T-cell (primary cell): ENCODE results near the gene PHF2. TPM values are rescaled to one million over a fixed set of nuclear protein-coding genes. Genes with fewer than 3 reads are reported as not detected.

Source experiments
- ATAC-seq, 4 experiments: fragments of 200-7000 bp in 3 of 4; fragments of 150-1000 bp in 1 of 4; cut with Tn5 transposase; replicated peaks in 1 of 4; 1 replicate in 3 of 4; 2 replicates in 1 of 4; pipeline ENCODE4 v1.10.0; 2021; ENCODE audit warnings: moderate library complexity in 3 of 4, mild to moderate bottlenecking in 2 of 4, moderate number of reproducible peaks in 1 of 4
- CTCF ChIA-PET, 2 donors: fragments of 300-600 bp; sonication (Branson Sonifier 250); formaldehyde crosslinking; loops; one replicate each; lab custom pipeline; 2022; ENCODE audit warnings: antibody characterized with exemption in 2 of 2; lab: Charles Lee
- POLR2A ChIA-PET, 2 donors: fragments of 300-600 bp; sonication (Branson Sonifier 250); formaldehyde crosslinking; loops; one replicate each; lab custom pipeline; 2022; ENCODE audit warnings: antibody characterized with exemption in 2 of 2; lab: Charles Lee
- DNase-seq, 35 experiments: peaks; one replicate each; pipeline versions ENCODE4 v3.0.0 to v3.0.0-alpha.2; 2013 to 2023
- H3K27ac ChIP-seq: one replicate; pipeline ENCODE4 v1.5.1; 2013; ENCODE audit warnings: low read length
- H3K27me3 ChIP-seq, 2 experiments: replicated peaks in 1 of 2; 1 replicate in 1 of 2; 2 replicates in 1 of 2; pipeline versions ENCODE4 v1.6.1 to v1.7.0; 2013; ENCODE audit warnings: low read length in 1 of 2, mixed read lengths in 1 of 2; ENCODE audit not compliant: control insufficient read depth in 2 of 2, insufficient read depth in 2 of 2; ENCODE audit errors: extremely low read depth in 1 of 2
- H3K36me3 ChIP-seq, 2 donors: 1 replicate in 1 of 2; 2 replicates in 1 of 2; pipeline versions ENCODE4 v1.6.1 to v1.7.0; 2013; ENCODE audit warnings: low read length in 1 of 2; ENCODE audit not compliant: control insufficient read depth in 2 of 2, insufficient read depth in 1 of 2; ENCODE audit errors: extremely low read depth in 1 of 2
- H3K4me1 ChIP-seq, 2 experiments: 1 replicate in 1 of 2; 2 replicates in 1 of 2; pipeline versions ENCODE4 v1.6.1 to v1.7.0; 2013; ENCODE audit warnings: low read length in 2 of 2, mixed read lengths in 1 of 2; ENCODE audit not compliant: insufficient read depth in 2 of 2, control insufficient read depth in 1 of 2; ENCODE audit errors: extremely low read depth in 1 of 2
- H3K4me3 ChIP-seq, 2 donors: 1 replicate in 1 of 2; 2 replicates in 1 of 2; pipeline versions ENCODE4 v1.5.1 to v1.7.0; 2013; ENCODE audit warnings: mild to moderate bottlenecking in 2 of 2, low read length in 1 of 2, moderate library complexity in 1 of 2; ENCODE audit not compliant: control insufficient read depth in 1 of 2; ENCODE audit errors: extremely low read depth in 1 of 2
- H3K9me3 ChIP-seq: 2 replicates; pipeline ENCODE4 v1.7.0; 2013
- H3K27ac Mint-ChIP-seq, 2 donors: one replicate each; pipeline ENCODE4 v1.8.0; 2020 to 2021; ENCODE audit warnings: mild to moderate bottlenecking in 2 of 2, mixed read lengths in 2 of 2
- H3K27me3 Mint-ChIP-seq, 2 donors: one replicate each; pipeline ENCODE4 v1.8.0; 2021 to 2022; ENCODE audit warnings: mixed read lengths in 2 of 2
- H3K36me3 Mint-ChIP-seq: one replicate; pipeline ENCODE4 v1.8.0; 2021; ENCODE audit warnings: mixed read lengths
- H3K4me1 Mint-ChIP-seq, 3 donors: one replicate each; pipeline ENCODE4 v1.8.0; 2020 to 2022; ENCODE audit warnings: mixed read lengths in 3 of 3, mild to moderate bottlenecking in 1 of 3
- H3K4me3 Mint-ChIP-seq, 3 donors: one replicate each; pipeline ENCODE4 v1.8.0; 2020 to 2022; ENCODE audit warnings: mild to moderate bottlenecking in 3 of 3, mixed read lengths in 3 of 3, moderate library complexity in 3 of 3
- H3K9me3 Mint-ChIP-seq, 3 donors: one replicate each; pipeline ENCODE4 v1.8.0; 2020 to 2022; ENCODE audit warnings: mixed read lengths in 3 of 3
- WGBS: methylation state at CpG from one replicate; pipeline ENCODE4 v1.1.5; 2013; ENCODE audit warnings: missing lambda C conversion rate; ENCODE audit not compliant: insufficient coverage; 5-methylcytosine and 5-hydroxymethylcytosine counted together
- total RNA-seq, 35 experiments: library from RNA in 6 of 35; stranded (reverse) in 6 of 35; fragments of 120-200 nt in 1 of 35; gene quantifications; one replicate each; pipeline versions ENCODE4 v1.2.1 to v1.2.4 and lab custom pipeline; 2013 to 2026

PHF2 gene
- total RNA-seq (10 to 100 TPM; 24.6 to 38.5 (median 34.6) TPM), total RNA-seq (lab: John Stamatoyannopoulos, UW) (37.5 to 109 (median 75.4) reads per million in 29 experiments)
- total RNA-seq (2013), result 21.0 TPM

- Mint-ChIP-seq H3K36me3 (no peaks in the 10 kb centered on the region), H3K4me3 (peak within 1 kb of the TSS; percentile 83 to 87 (median 87)), H3K27ac (peak within 1 kb of the TSS; percentile 91 to 92), H3K9me3 (no peaks in the 10 kb centered on the region), H3K27me3 (no peaks in the 10 kb centered on the region), H3K4me1 (peaks cover 50 to 56% (median 55%) of the 10 kb centered on the region in 3 donors)
- ATAC-seq (peak; percentile 62 to 70 (median 67)), DNase-seq (peak in 21 of 35 experiments; percentile 13 to 63 (median 30))
- Histone ChIP-seq H3K27me3 (no peaks in the 10 kb centered on the region), H3K36me3 (no peaks in the 10 kb centered on the region), H3K4me1 (peaks cover 15 to 35% of the 10 kb centered on the region in 2 experiments), H3K9me3 (no peaks in the 10 kb centered on the region), H3K27ac (peak within 1 kb of the TSS; percentile 73), H3K4me3 (peak within 1 kb of the TSS; percentile 58 to 86)
- ChIA-PET CTCF (interaction anchor here in 1 of 2 donors (1.2 to 1.5 kb wide), 2 partner anchors 10 to 11 kb away, joined by 5 to 8 read pairs; no protein-coding TSS in a partner anchor), POLR2A (no interaction called here)
- under 1% methylated on average over 131 of the region's 140 CpGs for WGBS
Observed at GRCh38 chr9:93576258-93577077, at the start of gene PHF2. Gene PHF2, plus strand, starts transcription at chr9:93576584. Its CDS starts 190 bp downstream, at chr9:93576774.

GRCh38 chr9:93531374-93531773 is 45.0 kb upstream of the PHF2 start:
- H3K27ac ChIP-seq, result no peak overlapping the region
- Mint-ChIP-seq H3K36me3 (peaks cover 73% of the 10 kb centered on the region), H3K27me3 (no peaks in the 10 kb centered on the region), H3K4me3 (no peak overlapping the region), H3K27ac (no peak overlapping the region), H3K4me1 (peaks cover 0 to 6% (median 0%) of the 10 kb centered on the region in 3 donors), H3K9me3 (no peaks in the 10 kb centered on the region)
- CTCF ChIA-PET, result no interaction called here
- DNase-seq, result no peak
- H3K36me3 ChIP-seq, result peaks cover 10 to 67% of the 10 kb centered on the region in 2 donors
- no peaks in the 10 kb centered on the region for H3K9me3 ChIP-seq
- no peaks in the 10 kb centered on the region for H3K27me3 ChIP-seq
- no peak for ATAC-seq
- H3K4me1 ChIP-seq, result no peaks in the 10 kb centered on the region
- WGBS, result 80% methylated on average over 2 of the region's 3 CpGs
- POLR2A ChIA-PET, result no interaction called here
- H3K4me3 ChIP-seq, result no peak overlapping the region

- DNase-seq (no peak), ATAC-seq (no peak)
- ChIA-PET POLR2A (no interaction called here), CTCF (no interaction called here)
- Mint-ChIP-seq H3K9me3 (no peaks in the 10 kb centered on the region), H3K4me3 (no peak overlapping the region), H3K27me3 (no peaks in the 10 kb centered on the region), H3K27ac (no peak overlapping the region), H3K4me1 (peaks cover 0 to 6% (median 0%) of the 10 kb centered on the region in 3 donors), H3K36me3 (peaks cover 65% of the 10 kb centered on the region)
- Histone ChIP-seq H3K4me1 (no peaks in the 10 kb centered on the region), H3K36me3 (peaks cover 10 to 60% of the 10 kb centered on the region in 2 donors), H3K4me3 (no peak overlapping the region), H3K27me3 (no peaks in the 10 kb centered on the region), H3K27ac (no peak overlapping the region), H3K9me3 (no peaks in the 10 kb centered on the region)
- WGBS, result no CpG with 5 or more reads among the region's 8 CpGs
Observed at GRCh38 chr9:93532141-93532540, 44.2 kb upstream of the PHF2 start.

DNA sequence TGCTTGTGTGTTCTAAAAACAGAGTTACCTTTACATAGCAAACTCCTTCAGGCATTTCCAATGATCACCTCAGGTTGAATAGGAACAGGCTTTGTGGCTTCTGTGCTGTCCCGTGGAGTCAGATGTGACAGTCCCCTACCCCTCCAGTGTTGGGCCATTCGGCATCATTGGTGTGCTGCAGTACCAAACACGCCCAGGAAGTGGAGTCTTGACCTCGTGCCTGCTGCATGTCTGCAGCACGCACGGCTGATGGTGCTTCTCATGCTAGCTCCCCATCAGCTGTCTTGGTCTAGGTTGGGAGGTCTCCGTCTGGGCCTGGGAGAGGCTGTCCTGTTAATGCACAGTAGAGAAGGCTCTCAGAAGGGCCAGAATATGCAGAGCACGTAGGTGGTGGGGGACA is 42.5 kb upstream of the PHF2 start:
- POLR2A ChIA-PET, result no interaction called here
- peaks cover 62% of the 10 kb centered on the region for H3K36me3 Mint-ChIP-seq
- H3K4me1 Mint-ChIP-seq, result peaks cover 0 to 5% (median 0%) of the 10 kb centered on the region in 3 donors
- no peaks in the 10 kb centered on the region for H3K9me3 Mint-ChIP-seq
- H3K27me3 Mint-ChIP-seq, result no peaks in the 10 kb centered on the region
- Histone ChIP-seq H3K27ac (no peak overlapping the region), H3K9me3 (no peaks in the 10 kb centered on the region), H3K36me3 (peaks cover 10 to 53% of the 10 kb centered on the region in 2 donors), H3K4me3 (no peak overlapping the region), H3K4me1 (no peaks in the 10 kb centered on the region), H3K27me3 (no peaks in the 10 kb centered on the region)
- DNase-seq (no peak), ATAC-seq (no peak)
- H3K27ac Mint-ChIP-seq, result peak overlapping the region in 1 of 2 donors; percentile 34
- 87% methylated on average over 8 of the region's 8 CpGs for WGBS
- CTCF ChIA-PET, result no interaction called here
- no peak overlapping the region for H3K4me3 Mint-ChIP-seq

DNA sequence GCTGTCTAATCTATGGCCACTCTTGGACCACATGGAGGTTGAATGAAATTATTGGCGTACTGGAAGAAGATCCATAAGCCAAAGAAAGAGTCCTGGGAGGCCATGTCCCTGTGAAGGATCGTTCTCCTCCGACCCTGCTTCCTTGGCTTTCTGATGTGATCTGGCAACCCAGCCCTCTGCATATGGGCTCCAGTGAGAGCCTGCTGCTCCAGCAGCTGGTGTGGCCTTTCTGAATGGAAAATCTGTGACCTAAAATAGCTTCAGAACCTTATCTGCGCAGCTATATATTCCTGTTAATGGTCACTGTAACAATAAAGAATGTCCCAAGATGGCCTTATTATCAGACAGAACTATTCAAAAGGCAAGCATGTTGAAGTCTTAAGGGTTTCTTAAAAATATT is 40.2 kb upstream of the PHF2 start:
- H3K4me3 Mint-ChIP-seq, result no peak overlapping the region
- ChIA-PET CTCF (interaction anchor here in 1 of 2 donors (1.2 kb wide), 1 partner anchor 82 kb away, joined by 3 read pairs; the partner anchor contains the start of gene FAM120AOS), POLR2A (interaction anchor here in 1 of 2 donors (0.6 kb wide), 1 partner anchor 378 kb away, joined by 3 read pairs; no protein-coding TSS in a partner anchor)
- Histone ChIP-seq H3K9me3 (no peaks in the 10 kb centered on the region), H3K4me1 (no peaks in the 10 kb centered on the region), H3K4me3 (no peak overlapping the region), H3K36me3 (peaks cover 8 to 54% of the 10 kb centered on the region in 2 donors), H3K27ac (no peak overlapping the region), H3K27me3 (no peaks in the 10 kb centered on the region)
- ATAC-seq, result no peak
- peak overlapping the region in 1 of 2 donors; percentile 16 for H3K27ac Mint-ChIP-seq
- no peaks in the 10 kb centered on the region for H3K9me3 Mint-ChIP-seq
- peaks cover 0 to 5% (median 0%) of the 10 kb centered on the region in 3 donors for H3K4me1 Mint-ChIP-seq
- no peaks in the 10 kb centered on the region for H3K27me3 Mint-ChIP-seq
- H3K36me3 Mint-ChIP-seq, result peaks cover 57% of the 10 kb centered on the region
- DNase-seq, result no peak
- WGBS, result 100% methylated on average over 3 of the region's 4 CpGs

DNA sequence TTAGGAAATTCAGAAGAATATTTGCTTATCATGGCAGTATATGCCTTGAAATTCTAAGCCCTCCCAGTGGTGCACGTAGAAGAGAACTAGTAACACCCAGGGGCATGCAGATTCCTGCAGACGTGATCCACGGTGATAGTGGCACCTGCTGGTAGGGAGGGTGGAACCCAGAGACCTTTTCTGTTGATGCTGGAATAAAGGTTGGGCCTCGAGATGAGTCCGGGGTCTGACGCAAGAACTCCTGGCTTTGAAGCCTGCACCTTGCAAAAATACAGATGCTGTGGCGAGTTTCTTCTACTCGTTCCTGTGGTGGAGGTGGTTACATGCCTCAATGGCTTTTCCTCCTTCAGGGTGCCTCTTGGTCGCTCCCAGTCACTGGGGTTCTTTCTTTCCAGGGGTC is 39.5 kb upstream of the PHF2 start:
- H3K4me1 Mint-ChIP-seq, result peaks cover 0 to 5% (median 0%) of the 10 kb centered on the region in 3 donors
- H3K36me3 ChIP-seq, result peaks cover 8 to 50% of the 10 kb centered on the region in 2 donors
- WGBS, result 78% methylated on average over 3 of the region's 9 CpGs

More for the DNA sequence above, 39.5 kb upstream of the PHF2 start:
- Mint-ChIP-seq H3K9me3 (no peaks in the 10 kb centered on the region), H3K27me3 (no peaks in the 10 kb centered on the region), H3K36me3 (peaks cover 58% of the 10 kb centered on the region), H3K27ac (no peak overlapping the region), H3K4me3 (no peak overlapping the region)
- no peaks in the 10 kb centered on the region for H3K4me1 ChIP-seq
- H3K9me3 ChIP-seq, result no peaks in the 10 kb centered on the region
- H3K27me3 ChIP-seq, result no peaks in the 10 kb centered on the region
- H3K27ac ChIP-seq, result no peak overlapping the region
- CTCF ChIA-PET, result no interaction called here
- DNase-seq (no peak), ATAC-seq (no peak)
- POLR2A ChIA-PET, result no interaction called here
- no peak overlapping the region for H3K4me3 ChIP-seq
